WTC11 (cell line): ENCODE measurements around the gene BCAS3. TPM values are rescaled to one million over a fixed set of nuclear protein-coding genes. Genes with fewer than 3 reads are reported as not detected.

Experiments used
- ATAC-seq: fragments of 200-7000 bp; cut with Tn5 transposase; 2 replicates; pipeline ENCODE4 v1.10.0; 2021; ENCODE audit warnings: mild to moderate bottlenecking, moderate library complexity
- CTCF ChIA-PET: fragments of 300-600 bp; sonication (Branson Sonifier 250); formaldehyde crosslinking; loops from one replicate; lab custom pipeline; 2021; ENCODE audit warnings: antibody characterized with exemption; lab: Charles Lee
- POLR2A ChIA-PET: fragments of 350-600 bp; sonication (Branson Sonifier 250); formaldehyde crosslinking; loops from one replicate; lab custom pipeline; 2021; ENCODE audit warnings: antibody characterized with exemption; lab: Charles Lee
- DNase-seq: peaks from one replicate; pipeline ENCODE4 v3.0.0; 2021; ENCODE audit warnings: low spot score
- H3K27ac Mint-ChIP-seq: 2 replicates; pipeline ENCODE4 v1.8.0; 2021; ENCODE audit warnings: mixed read lengths
- H3K27me3 Mint-ChIP-seq: 2 replicates; pipeline ENCODE4 v1.8.0; 2021; ENCODE audit warnings: low read depth, mild to moderate bottlenecking, moderate library complexity, mixed read lengths
- H3K36me3 Mint-ChIP-seq: 2 replicates; pipeline ENCODE4 v1.8.0; 2021; ENCODE audit warnings: mixed read lengths
- H3K4me1 Mint-ChIP-seq: 2 replicates; pipeline ENCODE4 v1.8.0; 2022; ENCODE audit warnings: mixed read lengths
- H3K4me3 Mint-ChIP-seq: 2 replicates; pipeline ENCODE4 v1.8.0; 2021; ENCODE audit warnings: mild to moderate bottlenecking, moderate library complexity, mixed read lengths
- H3K9me3 Mint-ChIP-seq: 2 replicates; pipeline ENCODE4 v1.8.0; 2021; ENCODE audit warnings: mixed read lengths
- ATF1 ChIP-seq: sonication (generic); formaldehyde crosslinking; IDR thresholded peaks from 2 replicates; pipeline ENCODE4 v1.8.1; 2023; ENCODE audit warnings: mild to moderate bottlenecking, moderate library complexity, missing genetic modification reagents
- ATF6 ChIP-seq: sonication (generic); formaldehyde crosslinking; IDR thresholded peaks from 2 replicates; pipeline ENCODE4 v1.8.1; 2023; ENCODE audit warnings: mild to moderate bottlenecking, missing genetic modification reagents
- CREM ChIP-seq: sonication (generic); formaldehyde crosslinking; IDR thresholded peaks from 2 replicates; pipeline ENCODE4 v1.8.1; 2022; ENCODE audit warnings: mild to moderate bottlenecking, missing genetic modification reagents, moderate library complexity
- E2F4 ChIP-seq: sonication (generic); formaldehyde crosslinking; IDR thresholded peaks from 2 replicates; pipeline ENCODE4 v1.8.1; 2022; ENCODE audit warnings: low read depth, mild to moderate bottlenecking, moderate library complexity, missing genetic modification reagents, borderline replicate concordance
- EMX1 ChIP-seq: fragments of 250-450 bp; sonication (Bioruptor Pico); IDR thresholded peaks from 2 replicates; pipeline ENCODE4 v1.8.0; 2021; ENCODE audit warnings: mild to moderate bottlenecking
- ERG ChIP-seq: fragments of 250-450 bp; sonication (Bioruptor Pico); IDR thresholded peaks from 2 replicates; pipeline ENCODE4 v1.8.0; 2021; ENCODE audit warnings: mild to moderate bottlenecking
- HMGA2 ChIP-seq: fragments of 250-450 bp; sonication (Bioruptor Pico); IDR thresholded peaks from 2 replicates; pipeline ENCODE4 v1.4.0; 2021; ENCODE audit warnings: mild to moderate bottlenecking, moderate library complexity
- MXD4 ChIP-seq: fragments of 250-450 bp; sonication (Bioruptor Pico); IDR thresholded peaks from 2 replicates; pipeline ENCODE4 v1.8.0; 2021; ENCODE audit warnings: mild to moderate bottlenecking, moderate library complexity, borderline replicate concordance
- OVOL2 ChIP-seq: fragments of 250-450 bp; sonication (Bioruptor Pico); IDR thresholded peaks from 2 replicates; pipeline ENCODE4 v1.9.0; 2021; ENCODE audit warnings: mild to moderate bottlenecking, borderline replicate concordance
- PREB ChIP-seq: sonication (generic); formaldehyde crosslinking; IDR thresholded peaks from 2 replicates; pipeline ENCODE4 v1.8.1; 2022; ENCODE audit warnings: mild to moderate bottlenecking, missing genetic modification reagents, moderate library complexity, borderline replicate concordance
- RORB ChIP-seq: fragments of 250-450 bp; sonication (Bioruptor Pico); IDR thresholded peaks from 2 replicates; pipeline ENCODE4 v1.9.0; 2021; ENCODE audit warnings: mild to moderate bottlenecking
- SMAD3 ChIP-seq: sonication (generic); formaldehyde crosslinking; IDR thresholded peaks from 2 replicates; pipeline ENCODE4 v1.8.0; 2022; ENCODE audit warnings: missing genetic modification reagents, mild to moderate bottlenecking, borderline replicate concordance
- SP1 ChIP-seq: sonication (generic); formaldehyde crosslinking; conservative IDR thresholded peaks from 2 replicates; pipeline ENCODE4 v1.8.1; 2022; ENCODE audit warnings: missing genetic modification reagents
- ZBTB21 ChIP-seq: sonication (generic); formaldehyde crosslinking; IDR thresholded peaks from 2 replicates; pipeline ENCODE4 v1.8.1; 2023; ENCODE audit warnings: mild to moderate bottlenecking, missing genetic modification reagents, borderline replicate concordance
- ZBTB43 ChIP-seq: sonication (generic); formaldehyde crosslinking; IDR thresholded peaks from 2 replicates; pipeline ENCODE4 v1.8.1; 2023; ENCODE audit warnings: mild to moderate bottlenecking, missing genetic modification reagents
- ZMAT4 ChIP-seq: fragments of 250-450 bp; sonication (Bioruptor Pico); IDR thresholded peaks from 2 replicates; pipeline ENCODE4 v1.9.0; 2021; ENCODE audit warnings: mild to moderate bottlenecking
- ZNF532 ChIP-seq: fragments of 250-450 bp; sonication (Bioruptor Pico); IDR thresholded peaks from 2 replicates; pipeline ENCODE4 v1.9.0; 2021; ENCODE audit warnings: mild to moderate bottlenecking, borderline replicate concordance
- total RNA-seq: library from RNA; stranded (reverse); gene quantifications from 3 replicates; pipeline ENCODE4 v1.2.3, GENCODE V29; 2021

BCAS3 gene
- total RNA-seq, 1 experiment from 2014 or later: 15.5 TPM

- peaks cover 31% of the 10 kb centered on the region for H3K36me3 Mint-ChIP-seq
- DNase-seq (no peak), ATAC-seq (no peak)
- peaks cover 4% of the 10 kb centered on the region; the same call in 1 of the 2 replicates for H3K9me3 Mint-ChIP-seq
- no peak overlapping the region; the same call in 1 of the 2 replicates for H3K27ac Mint-ChIP-seq
- ChIA-PET CTCF (no interaction called here), POLR2A (no interaction called here)
- H3K4me3 Mint-ChIP-seq: no peak overlapping the region
- H3K4me1 Mint-ChIP-seq: peaks cover 3% of the 10 kb centered on the region; the same call in 1 of the 2 replicates
- H3K27me3 Mint-ChIP-seq: no peaks in the 10 kb centered on the region
- no peak for TF ChIP-seq OVOL2 (CRISPR knock-in tag)
Observed at GRCh38 chr17:60653569-60653968, 24.1 kb upstream of the BCAS3 start.

- TF ChIP-seq ZNF532 (CRISPR knock-in tag) (no peak), ATF6 (CRISPR knock-in tag) (no peak), MXD4 (CRISPR knock-in tag) (no peak), SP1 (CRISPR knock-in tag) (no peak), E2F4 (CRISPR knock-in tag) (no peak), CREM (CRISPR knock-in tag) (no peak), ZBTB43 (CRISPR knock-in tag) (no peak), EMX1 (no peak), ERG (CRISPR knock-in tag) (no peak), ZMAT4 (no peak), SMAD3 (CRISPR knock-in tag) (no peak), ZBTB21 (CRISPR knock-in tag) (no peak), HMGA2 (CRISPR knock-in tag) (no peak), RORB (no peak), ATF1 (CRISPR knock-in tag) (no peak), PREB (no peak)
- ChIA-PET POLR2A (no interaction called here), CTCF (interaction anchor here (1.2 kb wide), 1 partner anchor 55 kb away, joined by 3 read pairs; no protein-coding TSS in a partner anchor)
- peaks cover 4% of the 10 kb centered on the region; the same call in 1 of the 2 replicates for H3K9me3 Mint-ChIP-seq
- peak overlapping the region; percentile 79 for H3K27ac Mint-ChIP-seq
- ATAC-seq: no peak
- no peak overlapping the region for H3K4me3 Mint-ChIP-seq
- H3K4me1 Mint-ChIP-seq: peaks cover 3% of the 10 kb centered on the region; the same call in 1 of the 2 replicates
- no peaks in the 10 kb centered on the region for H3K27me3 Mint-ChIP-seq
- peaks cover 11% of the 10 kb centered on the region for H3K36me3 Mint-ChIP-seq
- DNase-seq: no peak
Observed at GRCh38 chr17:60656499-60656898, 21.2 kb upstream of the BCAS3 start.
